RWPE1 (cell line): ENCODE results near the gene NMNAT2.

ENCODE experiments used
- CTCF ChIA-PET: fragments of 350-600 bp; sonication (Branson Sonifier 250); formaldehyde crosslinking; extraction: SDS; loops from one replicate; lab custom pipeline; 2021; lab: Yijun Ruan, JAX
- POLR2A ChIA-PET: fragments of 400-600 bp; formaldehyde crosslinking; extraction: SDS; loops from one replicate; lab custom pipeline; 2020; ENCODE audit warnings: antibody characterized with exemption; ENCODE audit not compliant: low non-redundant PET; lab: Yijun Ruan, JAX
- DNase-seq: peaks from one replicate; pipeline ENCODE4 v3.0.0; 2012; ENCODE audit warnings: low spot score
- H3K27ac ChIP-seq: fragments of 450-650 bp; 2 replicates; pipeline ENCODE4 v1.5.1; 2017
- TF ChIP-seq, protein P1 (sequence below): fragments of 450-650 bp; conservative IDR thresholded peaks from 2 replicates; pipeline ENCODE4 v1.5.1; 2017; ENCODE audit warnings: low read depth, mild to moderate bottlenecking

The NMNAT2 gene

DNA sequence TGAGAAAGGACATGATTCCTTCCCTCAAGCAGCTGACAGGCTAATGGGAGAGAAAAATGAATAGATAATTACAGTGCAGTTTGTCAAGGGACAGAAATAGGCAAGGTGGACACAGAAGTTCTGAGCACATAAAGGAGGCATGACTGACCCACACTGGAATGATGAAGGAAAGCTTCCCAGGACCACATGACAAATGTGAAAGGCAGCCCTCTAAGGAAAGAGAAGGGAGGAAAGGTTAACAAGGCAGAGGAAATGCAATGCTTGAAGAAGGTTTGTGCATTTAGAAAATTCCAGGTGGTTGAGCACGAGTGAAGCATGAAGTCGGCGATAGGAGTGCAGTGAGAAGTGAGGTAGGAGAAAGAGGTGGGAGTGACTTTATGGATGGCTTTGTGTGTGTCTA lies 194.7 kb downstream of the NMNAT2 start:
- DNase-seq = no peak
- ChIA-PET POLR2A (no interaction called here), CTCF (no interaction called here)
- TF ChIP-seq, protein P1, sequence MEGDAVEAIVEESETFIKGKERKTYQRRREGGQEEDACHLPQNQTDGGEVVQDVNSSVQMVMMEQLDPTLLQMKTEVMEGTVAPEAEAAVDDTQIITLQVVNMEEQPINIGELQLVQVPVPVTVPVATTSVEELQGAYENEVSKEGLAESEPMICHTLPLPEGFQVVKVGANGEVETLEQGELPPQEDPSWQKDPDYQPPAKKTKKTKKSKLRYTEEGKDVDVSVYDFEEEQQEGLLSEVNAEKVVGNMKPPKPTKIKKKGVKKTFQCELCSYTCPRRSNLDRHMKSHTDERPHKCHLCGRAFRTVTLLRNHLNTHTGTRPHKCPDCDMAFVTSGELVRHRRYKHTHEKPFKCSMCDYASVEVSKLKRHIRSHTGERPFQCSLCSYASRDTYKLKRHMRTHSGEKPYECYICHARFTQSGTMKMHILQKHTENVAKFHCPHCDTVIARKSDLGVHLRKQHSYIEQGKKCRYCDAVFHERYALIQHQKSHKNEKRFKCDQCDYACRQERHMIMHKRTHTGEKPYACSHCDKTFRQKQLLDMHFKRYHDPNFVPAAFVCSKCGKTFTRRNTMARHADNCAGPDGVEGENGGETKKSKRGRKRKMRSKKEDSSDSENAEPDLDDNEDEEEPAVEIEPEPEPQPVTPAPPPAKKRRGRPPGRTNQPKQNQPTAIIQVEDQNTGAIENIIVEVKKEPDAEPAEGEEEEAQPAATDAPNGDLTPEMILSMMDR = no peak
- H3K27ac ChIP-seq = no peak overlapping the region

DNA sequence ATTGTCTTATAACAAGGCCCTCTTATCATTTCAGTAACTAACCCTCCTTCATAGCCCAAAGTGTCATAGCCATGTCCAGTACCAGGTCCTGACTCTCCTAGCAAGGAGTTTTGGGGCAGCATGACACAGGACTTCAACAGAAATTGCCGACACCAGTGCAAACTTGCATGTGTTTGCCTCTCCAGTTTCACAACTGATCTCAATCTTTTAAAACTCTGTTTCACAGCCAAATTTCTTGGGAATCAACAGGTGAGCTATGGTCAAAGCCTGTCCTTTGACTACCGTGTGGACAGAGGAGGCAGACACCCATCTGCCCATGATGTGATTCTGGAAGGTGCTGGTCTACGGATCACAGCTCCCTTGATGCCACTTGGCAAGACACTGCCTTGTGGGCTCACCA lies 195.3 kb downstream of the NMNAT2 start:
- TF ChIP-seq, protein P1 = no peak
- no peak overlapping the region for H3K27ac ChIP-seq
- DNase-seq = no peak
- POLR2A ChIA-PET = no interaction called here
- CTCF ChIA-PET = interaction anchor here (0.6 to 0.7 kb wide), 2 partner anchors 18 to 421 kb away, joined by 4 to 5 read pairs; no protein-coding TSS in a partner anchor

DNA sequence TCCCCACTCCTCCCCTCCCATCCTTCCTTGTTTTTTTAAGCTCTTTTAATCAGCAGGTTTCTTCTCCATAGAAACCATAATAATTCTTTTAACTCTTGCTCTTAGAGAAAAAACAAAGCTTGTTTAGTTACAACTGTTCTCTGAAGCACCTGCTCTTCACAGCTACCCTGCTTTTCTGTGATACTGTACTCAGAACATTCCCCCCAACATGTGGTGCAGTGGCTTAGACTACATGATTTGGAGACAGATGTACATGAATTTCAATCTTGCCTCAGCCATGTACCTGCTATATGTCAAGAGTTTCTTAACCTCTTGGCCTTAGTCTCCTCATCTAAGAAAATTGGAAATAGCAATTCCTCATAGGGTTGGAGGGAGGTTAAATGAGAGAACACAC lies 198.6 kb downstream of the NMNAT2 start:
- ChIA-PET POLR2A (no interaction called here), CTCF (interaction anchor here (0.8 kb wide), 1 partner anchor 15 kb away, joined by 3 read pairs; no protein-coding TSS in a partner anchor)
- H3K27ac ChIP-seq = no peak overlapping the region
- DNase-seq = no peak
- TF ChIP-seq, protein P1 = no peak

DNA sequence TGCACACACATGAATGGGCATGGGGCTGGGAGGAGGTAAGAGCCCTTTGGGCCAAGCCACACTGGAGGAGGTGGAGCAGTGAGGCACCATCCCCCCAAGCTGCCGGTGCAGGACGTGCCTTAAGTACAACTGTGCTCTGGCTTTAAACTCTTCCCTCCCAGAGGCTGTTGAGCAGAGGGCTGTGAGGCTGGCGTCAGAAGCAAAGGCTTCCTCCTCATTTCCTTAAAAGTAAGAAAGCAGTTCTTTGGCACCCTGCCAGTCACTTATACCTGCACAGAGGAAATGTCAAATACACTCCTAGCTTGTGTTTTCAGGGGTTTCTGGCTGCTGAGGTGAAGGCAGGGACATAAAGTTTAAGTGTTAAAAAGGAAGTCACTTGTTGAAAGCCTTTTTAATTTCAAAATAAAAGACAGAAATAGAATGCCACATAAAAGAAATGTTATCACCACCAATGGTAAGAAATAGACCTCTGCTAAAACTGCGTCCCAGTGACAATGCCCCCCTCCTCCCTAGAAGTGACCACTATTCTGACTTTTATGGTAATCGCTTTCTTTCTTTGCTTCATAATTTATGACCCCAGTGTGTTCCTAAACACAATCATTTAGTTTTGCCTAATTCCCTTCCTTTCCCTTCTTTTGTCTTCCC lies 199.1 kb downstream of the NMNAT2 start:
- no peak for DNase-seq
- TF ChIP-seq, protein P1 = no peak
- ChIA-PET POLR2A (no interaction called here), CTCF (no interaction called here)
- H3K27ac ChIP-seq = peak overlapping the region; percentile 62

DNA sequence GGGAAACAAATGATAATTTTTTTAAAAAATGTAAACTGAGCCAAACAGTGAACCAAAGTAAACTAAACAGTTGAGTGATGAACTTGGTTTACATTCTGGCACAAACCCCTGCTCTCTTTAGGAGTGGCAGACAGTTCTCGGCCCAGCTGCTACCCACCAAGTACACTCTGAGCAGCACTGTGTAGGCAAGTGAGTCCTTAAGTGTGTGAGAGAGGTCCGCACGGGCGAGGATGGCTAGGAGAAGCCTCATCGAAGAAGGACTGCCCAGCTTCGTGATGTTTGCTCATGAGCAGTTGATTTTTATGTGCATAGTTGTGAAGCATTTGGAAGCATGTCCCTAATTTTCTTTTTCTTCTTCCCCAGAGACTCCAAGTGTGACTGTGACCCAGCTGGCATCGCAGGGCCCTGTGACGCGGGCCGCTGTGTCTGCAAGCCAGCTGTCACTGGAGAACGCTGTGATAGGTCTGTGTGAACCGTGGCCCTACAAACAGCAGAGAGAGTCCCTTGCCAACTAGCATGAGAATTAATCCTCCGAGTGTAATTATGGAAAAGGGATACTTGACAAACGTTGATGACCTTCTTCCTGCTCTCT lies 200.1 kb downstream of the NMNAT2 start:
- POLR2A ChIA-PET = no interaction called here

DNA sequence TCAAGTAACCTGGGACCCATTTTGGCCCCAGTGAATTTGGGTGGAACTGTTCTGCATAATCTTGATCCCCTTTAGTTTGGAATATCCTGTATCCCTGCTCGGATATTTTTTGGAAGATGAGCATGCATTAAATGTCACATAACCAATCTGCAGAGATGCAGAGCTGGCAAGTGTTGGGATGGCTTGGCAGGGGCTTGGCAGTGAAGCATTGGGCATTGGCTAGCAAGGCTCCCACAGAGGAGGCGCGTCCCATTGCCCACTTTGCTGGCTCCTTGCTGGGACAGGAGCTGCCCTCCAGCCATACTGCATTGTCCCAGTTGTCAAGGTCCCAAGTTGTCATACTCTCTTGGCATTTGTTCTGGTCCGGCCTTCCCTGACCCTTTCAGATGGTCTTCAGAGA lies 202.2 kb downstream of the NMNAT2 start:
- H3K27ac ChIP-seq = peak overlapping the region; percentile 52
- POLR2A ChIA-PET = no interaction called here
- TF ChIP-seq, protein P1 = no peak
- DNase-seq = no peak
- CTCF ChIA-PET = no interaction called here

More for the DNA sequence above, 200.1 kb downstream of the NMNAT2 start:
- CTCF ChIA-PET = no interaction called here
- TF ChIP-seq, protein P1 = no peak
- DNase-seq = no peak
- peak overlapping the region; percentile 62 for H3K27ac ChIP-seq
